Peyer's patch (tissue), 4 donors: ENCODE results near the gene GTPBP2. TPM values are rescaled to one million over a fixed set of nuclear protein-coding genes. Genes with fewer than 3 reads are reported as not detected.
A peak's percentile ranks its signal among the peaks of the same experiment; 100 is the strongest.

Experiments
- DNase-seq, 3 donors: peaks; one replicate each; pipeline ENCODE4 v3.0.0-alpha.2; 2017 to 2019
- H3K27ac ChIP-seq, 4 donors: fragments of 200-600 bp; sonication (generic); one replicate each; pipeline ENCODE4 v1.5.1; 2016 to 2019
- H3K27me3 ChIP-seq, 2 donors: fragments of 200-600 bp; sonication (generic); one replicate each; pipeline ENCODE4 v1.5.1; 2019
- H3K36me3 ChIP-seq, 3 donors: fragments of 200-600 bp; sonication (generic); one replicate each; pipeline ENCODE4 v1.5.1; 2016 to 2019
- H3K4me1 ChIP-seq, 4 donors: fragments of 200-600 bp; sonication (generic); one replicate each; pipeline ENCODE4 v1.5.1; 2016 to 2019
- H3K4me3 ChIP-seq, 4 donors: fragments of 200-600 bp; sonication (generic); 1 replicate in 3 of 4; 2 replicates in 1 of 4; pipeline ENCODE4 v1.5.1; 2016 to 2019; ENCODE audit warnings: mild to moderate bottlenecking in 1 of 4
- H3K9me3 ChIP-seq, 4 donors: fragments of 200-600 bp; sonication (generic); one replicate each; pipeline ENCODE4 v1.5.1; 2016 to 2019; ENCODE audit warnings: mild to moderate bottlenecking in 1 of 4
- CTCF ChIP-seq, 6 experiments: fragments of 450-650 bp in 4 of 6; fragments of 200-600 bp in 2 of 6; sonication (generic) in 1 of 6; IDR thresholded peaks; one replicate each; pipeline ENCODE4 v1.5.1; 2017 to 2019; ENCODE audit warnings: antibody characterized with exemption in 6 of 6, mild to moderate bottlenecking in 3 of 6, moderate library complexity in 1 of 6
- POLR2A ChIP-seq, 2 donors: fragments of 450-650 bp; IDR thresholded peaks; one replicate each; pipeline ENCODE4 v1.5.1; 2017; ENCODE audit warnings: antibody characterized with exemption in 2 of 2, mild to moderate bottlenecking in 2 of 2, moderate library complexity in 2 of 2
- total RNA-seq, 4 donors: library from RNA; depleted of rRNA; stranded (reverse); fragments of >200 nt; gene quantifications; one replicate each; pipeline ENCODE4 v1.1.0, GENCODE V29; 2016

The GTPBP2 gene
- 100 to 1,000 TPM in 1 of 4 donors, 10 to 100 TPM in 3; 73.4 to 118 (median 88.4) TPM for total RNA-seq

- TF ChIP-seq POLR2A (IDR thresholded peaks at IDR 0.05) (peak in 1 of 2 donors; percentile 23), CTCF (IDR thresholded peaks at IDR 0.05) (no peak)
- no peaks in the 10 kb centered on the region for H3K9me3 ChIP-seq
These were observed at the start of gene GTPBP2 for GRCh38 chr6:43629104-43629504. Gene GTPBP2 (minus strand): TSS chr6:43629264. CDS start chr6:43629162, 102 bp downstream.

GRCh38 chr6:43678341-43678740 lies 49.3 kb upstream of the GTPBP2 start:
- peaks cover 0 to 79% (median 0%) of the 10 kb centered on the region in 3 donors for H3K36me3 ChIP-seq
- DNase-seq = no peak
- no peak overlapping the region for H3K27ac ChIP-seq
- TF ChIP-seq POLR2A (IDR thresholded peaks at IDR 0.05) (no peak), CTCF (IDR thresholded peaks at IDR 0.05) (no peak)
- no peaks in the 10 kb centered on the region for H3K9me3 ChIP-seq
- H3K27me3 ChIP-seq = no peaks in the 10 kb centered on the region
- no peak overlapping the region for H3K4me3 ChIP-seq
- H3K4me1 ChIP-seq = peaks cover 0 to 15% (median 1%) of the 10 kb centered on the region in 4 donors

More at GRCh38 chr6:43629104-43629504, at the start of gene GTPBP2:
- peak within 1 kb of the TSS; percentile 91 to 99 (median 96) for H3K27ac ChIP-seq
- H3K27me3 ChIP-seq = no peaks in the 10 kb centered on the region
- peaks cover 0 to 34% (median 3%) of the 10 kb centered on the region in 4 donors for H3K4me1 ChIP-seq
- H3K4me3 ChIP-seq = peak within 1 kb of the TSS; percentile 84 to 99 (median 96)
- peaks cover 0 to 23% (median 0%) of the 10 kb centered on the region in 3 donors for H3K36me3 ChIP-seq
- DNase-seq = peak; percentile 99

GRCh38 chr6:43677759-43678158 lies 48.7 kb upstream of the GTPBP2 start:
- no peak for DNase-seq
- no peak overlapping the region for H3K27ac ChIP-seq
- peaks cover 0 to 10% (median under 1%) of the 10 kb centered on the region in 4 donors for H3K4me1 ChIP-seq
- no peak overlapping the region for H3K4me3 ChIP-seq
- no peak for TF ChIP-seq CTCF (IDR thresholded peaks at IDR 0.05)
- TF ChIP-seq POLR2A (IDR thresholded peaks at IDR 0.05) = no peak
- H3K27me3 ChIP-seq = no peaks in the 10 kb centered on the region
- no peaks in the 10 kb centered on the region for H3K9me3 ChIP-seq
- peaks cover 0 to 84% (median 0%) of the 10 kb centered on the region in 3 donors for H3K36me3 ChIP-seq

- TF ChIP-seq CTCF (IDR thresholded peaks at IDR 0.05) (no peak), POLR2A (IDR thresholded peaks at IDR 0.05) (no peak)
- Histone ChIP-seq H3K27me3 (no peaks in the 10 kb centered on the region), H3K36me3 (peaks cover 0 to 90% (median 0%) of the 10 kb centered on the region in 3 donors), H3K4me1 (peaks cover 0 to 3% (median 0%) of the 10 kb centered on the region in 4 donors), H3K4me3 (no peak overlapping the region), H3K9me3 (no peaks in the 10 kb centered on the region), H3K27ac (no peak overlapping the region)
- no peak for DNase-seq
These were observed 48.0 kb upstream of the GTPBP2 start for GRCh38 chr6:43676962-43677606.

GRCh38 chr6:43674921-43675320 lies 45.9 kb upstream of the GTPBP2 start:
- peaks cover 0 to 91% (median 0%) of the 10 kb centered on the region in 3 donors for H3K36me3 ChIP-seq

More at GRCh38 chr6:43674921-43675320, 45.9 kb upstream of the GTPBP2 start:
- TF ChIP-seq CTCF (IDR thresholded peaks at IDR 0.05) (no peak), POLR2A (IDR thresholded peaks at IDR 0.05) (no peak)
- no peak overlapping the region for H3K4me3 ChIP-seq
- no peak overlapping the region for H3K27ac ChIP-seq
- no peak for DNase-seq
- H3K4me1 ChIP-seq = peaks cover 0 to 1% (median 0%) of the 10 kb centered on the region in 4 donors
- no peaks in the 10 kb centered on the region for H3K27me3 ChIP-seq
- H3K9me3 ChIP-seq = no peaks in the 10 kb centered on the region
